Activated naive CD4-positive, alpha-beta T cell treated with anti-CD3 and anti-CD28 coated beads, Interleukin-2, amount 50 U/mL, for 16 hours (primary cell): ENCODE data around the gene SRP72.
"Not testable (repeated sequence)": the region's sequence is repeated elsewhere in the genome, so short reads cannot be mapped to it uniquely, and the experiment has no call there.

Source experiments
- DNase-seq: peaks from one replicate; pipeline ENCODE4 v3.0.0-alpha.2; 2020

Gene SRP72, protein sequence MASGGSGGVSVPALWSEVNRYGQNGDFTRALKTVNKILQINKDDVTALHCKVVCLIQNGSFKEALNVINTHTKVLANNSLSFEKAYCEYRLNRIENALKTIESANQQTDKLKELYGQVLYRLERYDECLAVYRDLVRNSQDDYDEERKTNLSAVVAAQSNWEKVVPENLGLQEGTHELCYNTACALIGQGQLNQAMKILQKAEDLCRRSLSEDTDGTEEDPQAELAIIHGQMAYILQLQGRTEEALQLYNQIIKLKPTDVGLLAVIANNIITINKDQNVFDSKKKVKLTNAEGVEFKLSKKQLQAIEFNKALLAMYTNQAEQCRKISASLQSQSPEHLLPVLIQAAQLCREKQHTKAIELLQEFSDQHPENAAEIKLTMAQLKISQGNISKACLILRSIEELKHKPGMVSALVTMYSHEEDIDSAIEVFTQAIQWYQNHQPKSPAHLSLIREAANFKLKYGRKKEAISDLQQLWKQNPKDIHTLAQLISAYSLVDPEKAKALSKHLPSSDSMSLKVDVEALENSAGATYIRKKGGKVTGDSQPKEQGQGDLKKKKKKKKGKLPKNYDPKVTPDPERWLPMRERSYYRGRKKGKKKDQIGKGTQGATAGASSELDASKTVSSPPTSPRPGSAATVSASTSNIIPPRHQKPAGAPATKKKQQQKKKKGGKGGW

GRCh38 chr4:56467284-56468096 lies at the start of gene SRP72:
Gene SRP72 (plus strand): TSS chr4:56467617. CDS start chr4:56467636, 19 bp downstream.
- DNase-seq = peak; percentile 93

GRCh38 chr4:56424176-56424575 lies 43.2 kb upstream of the SRP72 start:
- DNase-seq = no peak

DNA sequence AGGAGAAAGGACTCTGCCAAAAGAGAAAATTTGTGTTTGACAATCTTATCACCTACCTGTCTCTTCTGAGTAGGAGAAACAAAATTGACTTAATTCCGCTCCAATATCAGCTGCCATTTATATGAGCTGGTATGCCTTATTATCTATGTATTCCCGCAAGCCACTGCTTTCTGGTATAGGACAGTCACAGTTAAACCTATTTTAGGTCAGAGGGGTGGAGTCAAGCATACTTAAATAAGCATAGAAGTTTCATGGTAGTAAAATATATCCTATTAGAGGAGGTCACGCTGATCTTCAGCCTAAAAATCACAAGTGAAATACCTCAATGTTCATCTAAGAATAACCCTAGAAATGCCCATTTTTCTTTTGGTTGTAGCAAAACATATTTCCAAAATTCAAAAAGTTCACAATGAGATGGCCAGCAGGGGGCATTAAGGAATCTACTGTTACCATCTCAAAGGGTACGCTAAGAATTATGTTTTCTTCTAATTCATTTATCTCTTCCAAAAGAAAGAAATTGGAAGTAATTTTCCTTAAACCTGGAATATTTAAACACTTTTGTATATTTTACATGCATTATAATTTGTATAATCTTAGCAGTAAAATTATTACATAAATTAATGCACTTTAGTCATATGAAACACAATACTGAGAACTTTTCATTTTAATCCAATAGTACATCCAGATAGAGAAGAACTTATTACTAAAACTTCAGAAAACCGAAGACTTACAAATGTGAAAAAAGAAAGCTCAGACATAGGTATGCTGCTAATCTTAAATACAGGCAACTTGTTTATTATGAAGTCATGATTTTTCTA lies 42.5 kb upstream of the SRP72 start:
- DNase-seq = peak; percentile 19

GRCh38 chr4:56425518-56425917 lies 41.9 kb upstream of the SRP72 start:
- DNase-seq = no peak

- DNase-seq = no peak
These were observed 41.1 kb upstream of the SRP72 start for GRCh38 chr4:56426273-56426672.

- no peak for DNase-seq
These were observed 40.2 kb upstream of the SRP72 start for GRCh38 chr4:56427179-56427578.

GRCh38 chr4:56430203-56430602 lies 37.2 kb upstream of the SRP72 start:
- no peak for DNase-seq

- DNase-seq = no peak
These were observed 34.1 kb upstream of the SRP72 start for GRCh38 chr4:56433280-56433679.

DNA sequence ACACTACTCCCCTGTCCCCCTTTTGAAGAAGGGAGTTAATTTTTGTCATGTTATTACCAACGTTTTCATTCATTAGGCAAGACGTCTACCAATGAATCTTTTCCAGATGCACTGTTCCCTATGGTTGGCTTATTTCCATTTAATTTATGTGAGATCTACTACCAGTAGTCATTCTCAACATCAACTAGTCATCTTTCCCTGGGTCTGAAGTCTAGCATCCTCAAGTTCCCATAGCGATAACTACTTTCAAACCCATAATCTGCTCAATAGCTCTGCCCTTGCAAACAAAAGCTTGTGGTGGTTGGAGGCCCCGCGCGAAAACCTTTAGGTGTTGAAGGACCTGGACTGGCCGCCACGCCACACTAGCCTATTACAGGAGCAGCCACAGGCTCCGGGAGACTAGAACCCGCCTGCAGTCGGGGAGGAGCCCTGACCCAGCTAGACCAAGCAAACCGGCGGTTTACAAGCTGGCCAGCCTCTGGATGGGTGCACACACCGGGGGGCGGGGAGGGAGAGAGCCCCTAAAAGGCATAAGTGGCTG lies 32.7 kb upstream of the SRP72 start:
- peak; percentile 36 for DNase-seq

GRCh38 chr4:56435140-56435926 lies 32.1 kb upstream of the SRP72 start, which contains the start of gene PPAT:
Gene PPAT (minus strand): TSS chr4:56435615. CDS start chr4:56435477, 138 bp downstream.
- DNase-seq = peak; percentile 98

- DNase-seq = no peak
These were observed 28.7 kb upstream of the SRP72 start for GRCh38 chr4:56438766-56439165.

- no peak for DNase-seq
These were observed 26.4 kb upstream of the SRP72 start for GRCh38 chr4:56440983-56441382.

- DNase-seq = no peak
These were observed 22.7 kb upstream of the SRP72 start for GRCh38 chr4:56444719-56445118.

DNA sequence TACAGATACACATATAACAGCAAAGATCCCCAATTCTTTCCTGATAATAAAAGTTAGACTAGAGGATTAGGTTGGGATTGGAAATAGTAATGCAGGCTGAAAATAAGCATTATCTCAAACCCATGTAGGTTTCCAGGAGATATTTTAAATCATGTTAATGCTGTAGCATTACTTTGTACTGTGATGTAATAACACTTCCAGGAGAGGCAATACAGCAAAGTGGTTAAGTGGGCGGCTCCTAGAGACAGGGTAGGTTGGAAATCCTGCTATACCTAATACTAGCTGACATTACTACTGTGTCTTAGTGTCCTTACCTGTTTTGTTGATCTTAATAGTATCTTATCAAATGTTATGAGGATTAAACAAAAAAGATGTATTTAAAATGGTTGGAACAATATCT lies 21.7 kb upstream of the SRP72 start:
- DNase-seq = no peak

- DNase-seq = no peak
These were observed 19.1 kb upstream of the SRP72 start for GRCh38 chr4:56448301-56448700.

DNA sequence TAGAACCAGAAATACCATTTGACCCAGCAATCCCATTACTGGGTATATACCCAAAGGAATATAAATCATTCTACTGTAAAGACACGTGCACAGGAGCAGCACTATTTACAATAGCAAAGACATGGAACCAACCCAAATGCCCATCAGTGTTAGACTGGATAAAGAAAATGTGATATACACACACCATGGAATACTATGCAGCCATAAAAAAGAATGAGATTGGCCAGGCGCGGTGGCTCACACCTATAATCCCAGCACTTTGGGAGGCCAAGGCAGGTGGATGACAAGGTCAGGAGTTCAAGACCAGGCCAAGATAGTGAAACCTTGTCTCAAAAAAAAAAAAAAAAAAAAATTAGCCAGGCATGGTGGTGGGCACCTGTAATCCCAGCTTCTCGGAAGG lies 17.9 kb upstream of the SRP72 start:
- not testable (repeated sequence) for DNase-seq

DNA sequence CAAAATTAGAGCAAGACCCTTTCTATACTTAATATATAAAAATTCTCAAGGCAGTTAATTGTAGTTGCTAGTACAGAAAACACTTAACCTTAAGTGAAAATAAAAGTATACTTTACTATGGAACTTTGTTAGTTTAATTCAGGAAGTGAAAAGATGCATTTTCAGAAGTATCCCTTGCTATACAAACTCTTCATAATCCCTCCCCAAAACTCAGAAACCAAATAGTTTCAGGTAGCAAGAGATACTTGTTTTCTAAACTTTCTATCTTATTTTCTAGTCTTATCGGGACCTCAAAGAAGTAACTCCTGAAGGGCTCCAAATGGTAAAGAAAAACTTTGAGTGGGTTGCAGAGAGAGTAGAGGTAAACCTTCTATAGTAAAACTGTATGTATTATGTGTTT lies 17.1 kb upstream of the SRP72 start:
- no peak for DNase-seq

- no peak for DNase-seq
These were observed 7.3 kb upstream of the SRP72 start for GRCh38 chr4:56460085-56460484.

DNA sequence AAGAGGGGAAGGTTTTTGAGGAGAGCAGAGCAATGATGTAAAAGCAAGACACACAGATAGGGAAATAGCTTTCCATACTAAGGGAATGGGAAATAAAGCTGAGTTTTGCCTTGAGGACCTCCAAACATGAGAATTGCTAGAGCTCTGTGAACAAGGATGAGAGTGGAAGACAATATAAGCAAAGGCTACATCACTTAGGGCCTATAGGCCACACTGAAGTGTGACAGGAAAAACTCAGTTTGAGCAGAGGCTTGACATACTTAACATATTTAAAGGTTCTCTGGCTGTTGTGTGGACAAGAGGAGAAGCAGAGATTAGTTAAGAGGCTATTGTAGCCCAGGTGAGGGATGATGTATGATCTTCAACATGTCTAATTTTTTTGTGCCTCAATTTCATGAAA lies 5.3 kb upstream of the SRP72 start:
- no peak for DNase-seq

GRCh38 chr4:56463711-56464110 lies 3.7 kb upstream of the SRP72 start:
- DNase-seq = no peak

DNA sequence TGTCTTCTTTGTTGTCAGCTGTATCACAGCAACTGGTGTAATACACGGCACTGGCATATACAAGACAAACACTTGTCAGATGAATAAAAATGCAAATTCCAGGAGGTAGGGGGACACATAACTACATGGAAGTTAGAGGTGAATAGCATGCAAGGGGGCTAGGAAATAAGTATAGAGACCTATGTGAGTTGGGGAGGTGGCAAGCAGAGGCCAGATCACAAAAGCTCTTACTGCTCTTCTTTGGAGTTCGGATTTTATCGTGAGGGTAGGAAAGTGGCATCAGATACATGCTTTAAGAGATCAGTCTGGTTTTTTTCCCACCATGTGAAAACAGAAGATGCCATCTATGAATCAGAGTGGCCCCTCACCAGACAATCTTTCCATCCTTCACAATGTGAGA lies 2.8 kb upstream of the SRP72 start:
- no peak for DNase-seq
